Measurements from ENCODE around the gene CDCA7. TPM values are rescaled to one million over a fixed set of nuclear protein-coding genes. Genes with fewer than 3 reads are reported as not detected.

Gene CDCA7
- 0.66 and 4.4 TPM in 2 replicates for total RNA-seq

DNA sequence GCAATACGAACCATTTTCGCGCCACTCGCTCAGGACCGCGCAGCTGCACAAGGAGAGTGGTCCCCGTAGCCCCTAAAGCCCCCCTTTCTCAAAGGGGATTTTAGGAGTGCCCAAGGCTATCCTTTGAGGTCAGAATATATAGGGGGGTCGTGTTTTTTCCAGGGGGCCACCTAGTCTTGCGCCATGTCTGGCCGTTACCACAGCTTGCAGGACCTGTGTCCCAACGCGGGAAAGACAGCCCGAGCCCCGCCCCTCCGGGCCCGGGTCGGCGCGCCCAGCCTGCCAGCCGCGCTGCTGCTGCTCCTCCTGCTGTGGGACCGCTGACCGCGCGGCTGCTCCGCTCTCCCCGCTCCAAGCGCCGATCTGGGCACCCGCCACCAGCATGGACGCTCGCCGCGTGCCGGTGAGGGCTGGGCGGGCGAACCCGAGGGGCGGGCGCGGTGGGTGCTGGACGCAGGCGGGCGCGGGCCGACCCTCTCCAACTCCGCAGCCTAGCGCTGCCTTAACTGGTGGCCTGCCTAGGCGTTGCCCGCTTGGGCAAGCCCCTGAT, at the start of gene CDCA7:
TSS of gene CDCA7 (plus strand) at position 291 of the 550 bp plus-strand sequence. CDS start at position 383, 92 bp downstream.

